ENCODE data around the gene MACROD2. TPM values are rescaled to one million over a fixed set of nuclear protein-coding genes. Genes with fewer than 3 reads are reported as not detected.

The MACROD2 gene
- polyA plus RNA-seq, 1 donor (not counting 4 experiments of a cell fraction or from before 2014, with no cell fraction given) = 0.71 TPM

- DNase-seq (ENCODE audit: low read depth, low spot score) (no peak), FAIRE-seq (no peak)
- Histone ChIP-seq H3K4me1 (ENCODE audit: control insufficient read depth, extremely low read depth, insufficient read depth, low read length) (peaks cover 12% of the 10 kb centered on the region), H3K36me3 (ENCODE audit: control insufficient read depth in 2 of 2, extremely low read depth in 1 of 2, insufficient read depth in 2 of 2, low read length in 2 of 2) (no peaks in the 10 kb centered on the region), H3K4me3 (ENCODE audit: control insufficient read depth in 2 of 3, extremely low read depth in 1 of 3, insufficient read depth in 2 of 3, low read depth in 1 of 3, low read length in 3 of 3) (no peak overlapping the region), H3K9me3 (ENCODE audit: control insufficient read depth, low read depth, low read length) (no peaks in the 10 kb centered on the region), H3K9ac (ENCODE audit: control insufficient read depth, extremely low read depth, insufficient read depth, low read length) (no peak overlapping the region), H3K27me3 (ENCODE audit: control insufficient read depth, extremely low read depth, insufficient read depth, low read length) (no peaks in the 10 kb centered on the region), H4K20me1 (ENCODE audit: control insufficient read depth, extremely low read depth, insufficient read depth, low read length) (no peaks in the 10 kb centered on the region), H2AFZ (ENCODE audit: control insufficient read depth, low read length) (no peak overlapping the region), H3K9me1 (ENCODE audit: control insufficient read depth, extremely low read depth, insufficient read depth, low read length) (no peaks in the 10 kb centered on the region), H3K4me2 (ENCODE audit: control insufficient read depth, extremely low read depth, insufficient read depth, low read depth, low read length) (no peak overlapping the region), H3K79me2 (ENCODE audit: control insufficient read depth, insufficient read depth, low read length) (no peaks in the 10 kb centered on the region), H3K27ac (ENCODE audit: control insufficient read depth, insufficient read depth, low read length) (no peak overlapping the region)
- dilution Hi-C loops (cut with MboI; ENCODE audit: extremely low pct_ligation_motif_present, low sequenced_read_pairs) = no loop called here
- no peak for TF ChIP-seq CTCF (optimal IDR thresholded peaks at IDR 0.05 in 1 of 3, IDR thresholded peaks at IDR 0.05 in 1 of 3, conservative IDR thresholded peaks at IDR 0.05 in 1 of 3; ENCODE audit: extremely low read depth in 1 of 3, insufficient read depth in 2 of 3, low read length in 3 of 3)
- no peak for TF ChIP-seq EZH2 (IDR thresholded peaks at IDR 0.05; ENCODE audit: low read length)
Measured at GRCh38 chr20:14866841-14867514, 871.7 kb downstream of the MACROD2 start.

- Histone ChIP-seq H3K4me3 (ENCODE audit: control insufficient read depth in 2 of 3, extremely low read depth in 1 of 3, insufficient read depth in 2 of 3, low read depth in 1 of 3, low read length in 3 of 3) (no peak overlapping the region), H3K9me3 (ENCODE audit: control insufficient read depth, low read depth, low read length) (no peaks in the 10 kb centered on the region), H3K27me3 (ENCODE audit: control insufficient read depth, extremely low read depth, insufficient read depth, low read length) (no peaks in the 10 kb centered on the region), H4K20me1 (ENCODE audit: control insufficient read depth, extremely low read depth, insufficient read depth, low read length) (no peaks in the 10 kb centered on the region), H3K79me2 (ENCODE audit: control insufficient read depth, insufficient read depth, low read length) (no peaks in the 10 kb centered on the region), H2AFZ (ENCODE audit: control insufficient read depth, low read length) (no peak overlapping the region), H3K36me3 (ENCODE audit: control insufficient read depth in 2 of 2, extremely low read depth in 1 of 2, insufficient read depth in 2 of 2, low read length in 2 of 2) (no peaks in the 10 kb centered on the region), H3K9ac (ENCODE audit: control insufficient read depth, extremely low read depth, insufficient read depth, low read length) (no peak overlapping the region), H3K4me2 (ENCODE audit: control insufficient read depth, extremely low read depth, insufficient read depth, low read depth, low read length) (no peak overlapping the region), H3K4me1 (ENCODE audit: control insufficient read depth, extremely low read depth, insufficient read depth, low read length) (peaks cover 27% of the 10 kb centered on the region), H3K27ac (ENCODE audit: control insufficient read depth, insufficient read depth, low read length) (no peak overlapping the region), H3K9me1 (ENCODE audit: control insufficient read depth, extremely low read depth, insufficient read depth, low read length) (no peaks in the 10 kb centered on the region)
- DNase-seq (ENCODE audit: low read depth, low spot score) = no peak
- TF ChIP-seq EZH2 (IDR thresholded peaks at IDR 0.05; ENCODE audit: low read length) = no peak
- TF ChIP-seq CTCF (optimal IDR thresholded peaks at IDR 0.05 in 1 of 3, IDR thresholded peaks at IDR 0.05 in 1 of 3, conservative IDR thresholded peaks at IDR 0.05 in 1 of 3; ENCODE audit: extremely low read depth in 1 of 3, insufficient read depth in 2 of 3, low read length in 3 of 3) = no peak
- FAIRE-seq = no peak
- dilution Hi-C loops (cut with MboI; ENCODE audit: extremely low pct_ligation_motif_present, low sequenced_read_pairs) = no loop called here
Measured at GRCh38 chr20:14877301-14878028, 882.1 kb downstream of the MACROD2 start.
